HCT116 (cell line): ENCODE measurements around the gene IGIP.

ENCODE experiments used
- ATF3 ChIP-seq: IDR thresholded peaks from 2 replicates; pipeline ENCODE4 v1.6.1; 2012
- CTCF ChIP-seq, 3 experiments: fragments of 200-600 bp in 1 of 3; sonication (generic) in 1 of 3; IDR thresholded peaks in 2 of 3; conservative IDR thresholded peaks in 1 of 3; 2 replicates each; pipeline ENCODE4 v1.5.1; 2012 to 2017; ENCODE audit warnings: low read depth in 2 of 3, low read length in 2 of 3, antibody characterized with exemption in 1 of 3, borderline replicate concordance in 1 of 3, control low read depth in 1 of 3, mild to moderate bottlenecking in 1 of 3, mixed read lengths in 1 of 3, mixed run types in 1 of 3, moderate library complexity in 1 of 3; ENCODE audit not compliant: insufficient read depth in 1 of 3
- EZH2 ChIP-seq: fragments of 200-600 bp; sonication (generic); IDR thresholded peaks from 2 replicates; pipeline ENCODE4 v1.6.1; 2017; ENCODE audit warnings: antibody characterized with exemption, mixed run types
- JUND ChIP-seq: IDR thresholded peaks from 2 replicates; pipeline ENCODE4 v1.6.1; 2012
- POLR2AphosphoS5 ChIP-seq: IDR thresholded peaks from 2 replicates; pipeline ENCODE4 v1.6.1; 2011; ENCODE audit warnings: mild to moderate bottlenecking, low read depth, low read length, moderate library complexity

GRCh38 chr5:140178086-140178410 lies 52.3 kb downstream of the IGIP start:
- TF ChIP-seq ATF3: no peak
- no peak for TF ChIP-seq EZH2
- no peak for TF ChIP-seq POLR2AphosphoS5
- no peak for TF ChIP-seq CTCF (IDR thresholded peaks at IDR 0.05 in 2 of 3, conservative IDR thresholded peaks at IDR 0.05 in 1 of 3; ENCODE audit: borderline replicate concordance in 1 of 3, insufficient read depth in 1 of 3, low read depth in 2 of 3, low read length in 2 of 3)
- no peak for TF ChIP-seq JUND
